Endothelial cell (in vitro differentiated cells): Measurements from ENCODE around the gene ITGB5. TPM values are rescaled to one million over a fixed set of nuclear protein-coding genes. Genes with fewer than 3 reads are reported as not detected.

Experiments used
- DNase-seq: peaks from one replicate; pipeline ENCODE4 v3.0.0; 2021; ENCODE audit warnings: low spot score
- H3K27ac Mint-ChIP-seq: one replicate; pipeline ENCODE4 v1.8.0; 2021; ENCODE audit warnings: mixed read lengths, inconsistent platforms; ENCODE audit not compliant: unreplicated experiment
- H3K27me3 Mint-ChIP-seq: one replicate; pipeline ENCODE4 v1.8.0; 2021; ENCODE audit warnings: mild to moderate bottlenecking, moderate library complexity, mixed read lengths, inconsistent platforms; ENCODE audit not compliant: unreplicated experiment
- H3K36me3 Mint-ChIP-seq: one replicate; pipeline ENCODE4 v1.8.0; 2021; ENCODE audit warnings: mild to moderate bottlenecking, low read depth, mixed read lengths, inconsistent platforms; ENCODE audit not compliant: unreplicated experiment
- H3K4me1 Mint-ChIP-seq: one replicate; pipeline ENCODE4 v1.8.0; 2021; ENCODE audit warnings: mild to moderate bottlenecking, mixed read lengths, inconsistent platforms; ENCODE audit not compliant: unreplicated experiment
- H3K4me3 Mint-ChIP-seq: one replicate; pipeline ENCODE4 v1.8.0; 2021; ENCODE audit warnings: mild to moderate bottlenecking, mixed read lengths, inconsistent platforms; ENCODE audit not compliant: unreplicated experiment
- H3K9me3 Mint-ChIP-seq: one replicate; pipeline ENCODE4 v1.8.0; 2021; ENCODE audit warnings: mixed read lengths, inconsistent platforms; ENCODE audit not compliant: unreplicated experiment
- CTCF ChIP-seq: fragments of 200-600 bp; sonication (generic); IDR thresholded peaks from one replicate; pipeline ENCODE4 v1.5.0; 2021; ENCODE audit warnings: antibody characterized with exemption; ENCODE audit not compliant: unreplicated experiment
- total RNA-seq: library from RNA; stranded (reverse); fragmentation: NEBNext Ultra II Directional; extraction: Animal tissue kit (Norgen Biotek cat#: 25700); gene quantifications from one replicate; pipeline ENCODE4 v1.2.1, GENCODE V29; 2021; ENCODE audit not compliant: unreplicated experiment

Gene ITGB5
- total RNA-seq, 1 donor from 2014 or later: 55.2 TPM

DNA sequence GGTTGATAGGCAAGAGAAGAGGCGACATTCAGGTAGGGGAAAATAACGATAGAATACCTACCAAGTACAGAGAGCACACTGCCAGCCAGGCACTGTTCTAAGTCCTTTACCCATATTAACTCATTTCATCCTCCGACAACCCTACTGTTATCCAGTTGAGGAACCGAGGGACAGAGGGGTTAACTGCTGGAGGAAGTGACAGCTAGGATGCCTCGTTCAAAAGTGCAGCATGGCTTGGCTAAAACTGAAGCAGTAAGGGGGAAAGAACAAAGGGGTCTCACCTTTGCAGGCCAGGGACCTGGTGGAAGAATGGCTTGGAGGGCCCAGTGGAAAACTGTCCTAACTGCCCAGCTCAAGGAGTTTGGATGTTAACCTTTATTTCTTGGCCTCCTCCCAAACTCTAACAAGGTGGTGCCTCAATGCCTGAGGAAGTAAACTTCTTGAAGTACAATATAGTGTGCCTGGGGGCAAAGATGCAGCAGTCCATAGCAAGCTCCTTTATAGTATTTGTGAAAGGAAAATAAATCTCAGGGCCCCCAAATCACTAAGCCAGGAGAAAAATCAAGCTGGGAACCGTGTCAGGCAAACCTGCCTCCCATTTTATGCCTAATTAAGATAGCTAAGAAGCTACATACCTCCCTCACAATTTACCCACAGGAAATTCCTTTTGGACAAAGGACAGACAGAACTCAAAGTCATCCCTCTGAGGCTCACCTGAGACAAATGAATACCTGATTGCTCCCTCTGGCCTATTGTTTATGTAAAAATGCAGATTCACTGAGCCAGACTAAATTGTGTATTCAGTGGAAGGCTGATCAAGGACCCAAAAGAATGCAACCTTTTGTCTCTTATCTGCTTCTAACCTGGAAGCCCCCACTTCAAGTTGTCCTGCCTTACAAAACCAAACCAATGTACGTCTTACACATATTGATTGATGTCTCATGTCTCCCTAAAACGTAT, 1.6 kb upstream of the ITGB5 start:
- Mint-ChIP-seq H3K27ac (no peak overlapping the region), H3K27me3 (peaks cover 3% of the 10 kb centered on the region), H3K9me3 (no peaks in the 10 kb centered on the region), H3K4me3 (peak overlapping the region; percentile 81), H3K36me3 (no peaks in the 10 kb centered on the region), H3K4me1 (peaks cover 18% of the 10 kb centered on the region)
- no peak for DNase-seq
- no peak for TF ChIP-seq CTCF

- peak overlapping the region; percentile 74 for H3K27ac Mint-ChIP-seq
Observed at GRCh38 chr3:124887932-124888298, 750 bp upstream of the ITGB5 start.

GRCh38 chr3:124886168-124887056, 753 bp downstream of the ITGB5 start:
- H3K36me3 Mint-ChIP-seq: no peaks in the 10 kb centered on the region
- TF ChIP-seq CTCF: no peak
- no peaks in the 10 kb centered on the region for H3K9me3 Mint-ChIP-seq
- peak; percentile 59 for DNase-seq
- H3K27me3 Mint-ChIP-seq: peaks cover 8% of the 10 kb centered on the region
- peaks cover 33% of the 10 kb centered on the region for H3K4me1 Mint-ChIP-seq
- H3K4me3 Mint-ChIP-seq: peak overlapping the region; percentile 87
- peak overlapping the region; percentile 1 for H3K27ac Mint-ChIP-seq

More at GRCh38 chr3:124887932-124888298, 750 bp upstream of the ITGB5 start:
- no peak for TF ChIP-seq CTCF
- Mint-ChIP-seq H3K4me3 (peak overlapping the region; percentile 81), H3K9me3 (no peaks in the 10 kb centered on the region), H3K27me3 (peaks cover 3% of the 10 kb centered on the region), H3K36me3 (no peaks in the 10 kb centered on the region), H3K4me1 (peaks cover 25% of the 10 kb centered on the region)
- no peak for DNase-seq

GRCh38 chr3:124885466-124886167, 1.5 kb downstream of the ITGB5 start:
- TF ChIP-seq CTCF: no peak
- H3K4me1 Mint-ChIP-seq: peaks cover 33% of the 10 kb centered on the region
- no peak for DNase-seq
- no peaks in the 10 kb centered on the region for H3K36me3 Mint-ChIP-seq
- peaks cover 8% of the 10 kb centered on the region for H3K27me3 Mint-ChIP-seq
- peak overlapping the region; percentile 1 for H3K27ac Mint-ChIP-seq
- no peaks in the 10 kb centered on the region for H3K9me3 Mint-ChIP-seq
- H3K4me3 Mint-ChIP-seq: peak overlapping the region; percentile 87
